ENCODE results near the gene ACSF3.

- TF ChIP-seq CTCF (IDR thresholded peaks at IDR 0.05), result no peak
- no peak for TF ChIP-seq POLR2AphosphoS5 (IDR thresholded peaks at IDR 0.05)
These were observed 108.1 kb downstream of the ACSF3 start for GRCh38 chr16:89201439-89202377.

All from upper lobe of left lung (tissue), 4 donors.